22Rv1 (cell line): Measurements from ENCODE around the gene ANXA3.

ENCODE experiments used
- ZFX ChIP-seq: fragments of 450-650 bp; IDR thresholded peaks from 2 replicates; pipeline ENCODE4 v1.6.1; 2017; ENCODE audit warnings: antibody characterized with exemption, borderline replicate concordance
- TF ChIP-seq, protein P1 (sequence below): fragments of 450-650 bp; IDR thresholded peaks from 2 replicates; pipeline ENCODE4 v1.5.1; 2017; ENCODE audit warnings: mild to moderate bottlenecking

DNA sequence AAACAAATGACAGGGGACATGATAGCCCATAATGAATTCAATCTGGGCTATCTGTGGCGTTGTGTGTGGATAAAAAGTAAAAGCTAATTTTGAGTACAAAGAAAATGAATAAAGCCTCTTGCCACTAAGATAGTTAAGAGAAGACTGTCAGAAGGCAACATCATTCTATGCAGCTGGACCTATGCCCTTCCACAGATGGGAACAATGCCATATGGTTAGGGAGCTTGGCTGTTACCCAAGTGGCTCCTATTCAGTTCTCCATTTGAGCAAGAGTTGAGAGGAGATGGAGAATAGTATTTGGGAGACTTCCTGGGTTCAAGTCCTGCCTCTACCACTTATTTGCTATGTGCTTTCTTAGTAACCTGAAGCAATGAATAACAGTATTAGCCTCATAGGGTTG is 107.7 kb downstream of the ANXA3 start:
- TF ChIP-seq, protein P1, sequence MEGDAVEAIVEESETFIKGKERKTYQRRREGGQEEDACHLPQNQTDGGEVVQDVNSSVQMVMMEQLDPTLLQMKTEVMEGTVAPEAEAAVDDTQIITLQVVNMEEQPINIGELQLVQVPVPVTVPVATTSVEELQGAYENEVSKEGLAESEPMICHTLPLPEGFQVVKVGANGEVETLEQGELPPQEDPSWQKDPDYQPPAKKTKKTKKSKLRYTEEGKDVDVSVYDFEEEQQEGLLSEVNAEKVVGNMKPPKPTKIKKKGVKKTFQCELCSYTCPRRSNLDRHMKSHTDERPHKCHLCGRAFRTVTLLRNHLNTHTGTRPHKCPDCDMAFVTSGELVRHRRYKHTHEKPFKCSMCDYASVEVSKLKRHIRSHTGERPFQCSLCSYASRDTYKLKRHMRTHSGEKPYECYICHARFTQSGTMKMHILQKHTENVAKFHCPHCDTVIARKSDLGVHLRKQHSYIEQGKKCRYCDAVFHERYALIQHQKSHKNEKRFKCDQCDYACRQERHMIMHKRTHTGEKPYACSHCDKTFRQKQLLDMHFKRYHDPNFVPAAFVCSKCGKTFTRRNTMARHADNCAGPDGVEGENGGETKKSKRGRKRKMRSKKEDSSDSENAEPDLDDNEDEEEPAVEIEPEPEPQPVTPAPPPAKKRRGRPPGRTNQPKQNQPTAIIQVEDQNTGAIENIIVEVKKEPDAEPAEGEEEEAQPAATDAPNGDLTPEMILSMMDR, result no peak
- TF ChIP-seq ZFX, result no peak
